CD4-positive, alpha-beta T cell treated with Interleukin-4 for 1 hour (primary cell): ENCODE data around the gene HNRNPA1.
"Not testable (repeated sequence)": the region's sequence is repeated elsewhere in the genome, so short reads cannot be mapped to it uniquely, and the experiment has no call there.

ENCODE experiments used
- DNase-seq, 2 donors: peaks; one replicate each; pipeline ENCODE4 v3.0.0-alpha.2; 2020 to 2022

Gene HNRNPA1

DNA sequence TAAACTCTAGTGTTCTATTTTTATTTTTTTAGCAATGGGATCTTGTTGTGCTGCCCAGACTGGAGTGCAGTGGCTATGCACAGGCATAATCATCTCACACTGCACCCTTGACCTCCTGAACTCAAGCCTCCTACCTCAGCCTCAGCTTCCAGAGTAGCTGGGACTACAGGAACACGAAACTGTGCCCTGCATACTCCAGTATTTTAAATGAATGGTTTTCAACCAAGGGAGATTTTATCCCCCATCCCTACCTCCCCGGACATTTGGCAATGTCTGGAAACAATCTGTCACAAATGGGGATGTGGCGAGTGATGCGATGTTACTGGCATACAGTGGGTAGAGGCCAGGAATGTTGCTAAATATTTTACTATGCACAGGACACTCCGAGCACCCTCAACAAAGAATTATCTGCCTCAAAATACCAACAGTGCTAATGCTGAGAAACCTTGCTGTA is 2.7 kb upstream of the HNRNPA1 start:
- no peak for DNase-seq

DNA sequence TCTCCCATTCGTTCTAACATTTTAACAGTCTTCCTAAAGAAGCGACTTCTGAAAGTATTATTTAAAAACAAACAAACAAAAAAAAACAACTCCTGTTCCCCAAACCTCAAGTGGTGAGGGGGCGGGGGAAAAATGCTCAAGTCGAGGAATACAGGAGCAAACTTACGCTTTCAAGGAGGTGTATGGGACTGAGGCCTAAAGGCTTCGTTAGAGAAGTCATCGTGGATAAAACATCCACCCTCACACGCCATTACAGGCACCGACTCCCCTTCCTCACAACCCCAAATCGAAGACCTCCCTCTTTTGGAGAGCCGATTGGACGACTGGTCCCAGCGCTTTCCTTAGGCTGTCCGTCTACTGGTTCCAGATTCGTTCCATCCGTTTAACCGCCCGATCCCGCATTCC is 1.3 kb upstream of the HNRNPA1 start:
- DNase-seq: no peak

DNA sequence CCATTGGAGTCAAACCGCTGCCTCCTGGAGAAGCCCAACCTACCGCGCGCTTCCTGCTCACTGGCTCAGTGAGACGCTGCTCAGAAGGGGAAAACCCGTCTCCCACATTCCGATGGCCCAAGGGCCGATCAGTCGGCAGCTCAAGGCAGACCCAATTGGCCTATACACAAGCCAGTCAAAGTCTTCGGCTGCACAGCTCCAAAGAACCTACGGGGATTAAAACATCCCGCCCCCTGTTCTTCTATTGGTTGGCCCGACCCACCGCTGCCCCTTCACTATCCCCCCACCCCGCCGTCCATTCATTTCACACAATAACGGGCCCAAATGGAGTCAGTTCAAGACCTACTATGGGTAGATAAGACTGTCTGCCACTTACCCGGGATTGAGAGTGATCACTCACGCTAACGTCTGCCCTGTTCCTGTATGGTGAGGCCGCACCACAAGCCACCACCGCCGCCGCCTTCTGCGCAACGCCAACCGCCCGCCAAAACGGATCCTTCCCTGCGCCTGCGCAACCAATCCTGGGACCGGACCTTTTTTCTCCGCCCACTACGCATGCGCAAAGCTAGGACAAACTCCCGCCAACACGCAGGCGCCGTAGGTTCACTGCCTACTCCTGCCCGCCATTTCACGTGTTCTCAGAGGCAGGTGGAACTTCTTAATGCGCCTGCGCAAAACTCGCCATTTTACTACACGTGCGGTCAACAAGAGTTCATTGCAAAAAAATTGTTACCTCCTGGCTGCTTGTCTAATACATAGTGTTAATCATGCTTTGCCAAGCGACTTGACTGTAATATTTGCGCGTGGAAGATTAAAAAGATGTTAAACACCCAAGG is 676 bp upstream of the HNRNPA1 start, which contains the start of gene CBX5:
Gene CBX5 (minus strand): TSS at position 491 of the 836 bp plus-strand sequence. CDS start 22,472 bp downstream, outside the sequence.
- DNase-seq: peak; percentile 100

DNA sequence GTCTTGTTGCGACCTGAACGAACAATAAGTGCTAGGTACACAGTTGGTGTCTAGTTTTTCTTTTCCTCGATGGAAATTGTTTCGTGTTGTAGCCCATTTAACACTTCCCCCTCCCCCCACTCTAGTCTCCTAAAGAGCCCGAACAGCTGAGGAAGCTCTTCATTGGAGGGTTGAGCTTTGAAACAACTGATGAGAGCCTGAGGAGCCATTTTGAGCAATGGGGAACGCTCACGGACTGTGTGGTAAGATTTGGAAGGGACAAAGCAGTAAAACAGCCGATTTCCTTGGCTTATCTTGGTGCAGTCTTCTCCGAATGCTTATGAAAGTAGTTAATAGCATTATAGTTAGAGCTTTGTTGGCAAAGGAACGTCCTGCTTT is 724 bp downstream of the HNRNPA1 start:
- not testable (repeated sequence) for DNase-seq

DNA sequence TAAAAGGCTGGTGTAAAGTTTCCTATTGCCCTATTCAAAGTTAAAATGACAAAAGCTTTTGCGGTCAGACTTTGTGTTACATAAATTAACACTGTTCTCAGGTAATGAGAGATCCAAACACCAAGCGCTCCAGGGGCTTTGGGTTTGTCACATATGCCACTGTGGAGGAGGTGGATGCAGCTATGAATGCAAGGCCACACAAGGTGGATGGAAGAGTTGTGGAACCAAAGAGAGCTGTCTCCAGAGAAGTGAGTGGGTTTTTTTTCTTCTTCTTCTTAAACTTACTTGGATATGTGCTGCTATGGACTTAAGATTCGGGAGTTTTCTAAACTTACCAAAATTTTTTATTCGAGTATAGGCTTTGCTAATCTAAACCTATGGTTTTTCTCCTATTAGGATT is 1.2 kb downstream of the HNRNPA1 start:
- DNase-seq: not testable (repeated sequence)

DNA sequence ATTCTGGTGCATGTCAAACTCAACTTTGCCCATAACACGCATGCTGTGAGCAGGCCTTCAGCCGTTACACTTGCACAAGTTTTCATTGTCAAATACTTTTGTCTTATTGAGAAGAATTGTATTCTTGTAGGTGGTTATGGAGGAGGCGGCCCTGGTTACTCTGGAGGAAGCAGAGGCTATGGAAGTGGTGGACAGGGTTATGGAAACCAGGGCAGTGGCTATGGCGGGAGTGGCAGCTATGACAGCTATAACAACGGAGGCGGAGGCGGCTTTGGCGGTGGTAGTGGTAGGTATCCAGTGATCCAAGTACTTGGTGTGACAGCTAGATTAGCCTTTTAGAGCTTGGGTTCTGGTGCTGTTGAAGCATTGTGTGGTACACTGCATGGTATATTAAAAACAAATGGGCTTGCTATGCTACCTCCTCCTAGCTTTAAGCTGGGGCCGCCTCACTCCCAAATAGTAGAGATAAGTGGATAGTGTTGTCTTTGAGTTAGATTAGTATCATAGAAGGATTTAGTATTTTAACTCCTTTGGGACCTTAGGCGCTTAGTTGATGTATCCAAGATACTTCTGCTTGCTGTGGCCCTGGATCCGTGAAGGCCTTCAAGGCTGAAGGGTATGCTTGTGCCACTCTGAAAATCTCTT is 2.5 kb downstream of the HNRNPA1 start:
- no peak for DNase-seq

DNA sequence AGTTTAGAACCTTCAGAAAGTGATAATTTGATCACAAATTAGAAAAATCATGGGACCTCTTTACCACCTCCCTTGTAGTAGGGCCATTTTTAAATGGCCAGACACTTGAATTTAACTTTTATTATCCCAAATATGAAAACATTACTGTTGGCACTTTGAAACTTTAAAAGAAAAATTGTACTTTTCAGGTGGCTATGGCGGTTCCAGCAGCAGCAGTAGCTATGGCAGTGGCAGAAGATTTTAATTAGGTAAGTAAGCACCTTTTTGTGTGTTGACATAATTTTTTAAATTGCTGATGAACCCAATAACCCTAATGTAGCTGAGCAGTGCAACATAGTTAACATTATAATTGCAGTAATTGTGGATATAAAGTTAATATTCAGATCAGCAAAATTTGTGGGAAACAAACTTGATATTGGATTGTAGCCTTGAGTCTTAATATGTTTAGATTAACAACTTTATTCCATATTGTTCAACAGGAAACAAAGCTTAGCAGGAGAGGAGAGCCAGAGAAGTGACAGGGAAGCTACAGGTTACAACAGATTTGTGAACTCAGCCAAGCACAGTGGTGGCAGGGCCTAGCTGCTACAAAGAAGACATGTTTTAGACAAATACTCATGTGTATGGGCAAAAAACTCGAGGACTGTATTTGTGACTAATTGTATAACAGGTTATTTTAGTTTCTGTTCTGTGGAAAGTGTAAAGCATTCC is 3.7 kb downstream of the HNRNPA1 start:
- not testable (repeated sequence) for DNase-seq

DNA sequence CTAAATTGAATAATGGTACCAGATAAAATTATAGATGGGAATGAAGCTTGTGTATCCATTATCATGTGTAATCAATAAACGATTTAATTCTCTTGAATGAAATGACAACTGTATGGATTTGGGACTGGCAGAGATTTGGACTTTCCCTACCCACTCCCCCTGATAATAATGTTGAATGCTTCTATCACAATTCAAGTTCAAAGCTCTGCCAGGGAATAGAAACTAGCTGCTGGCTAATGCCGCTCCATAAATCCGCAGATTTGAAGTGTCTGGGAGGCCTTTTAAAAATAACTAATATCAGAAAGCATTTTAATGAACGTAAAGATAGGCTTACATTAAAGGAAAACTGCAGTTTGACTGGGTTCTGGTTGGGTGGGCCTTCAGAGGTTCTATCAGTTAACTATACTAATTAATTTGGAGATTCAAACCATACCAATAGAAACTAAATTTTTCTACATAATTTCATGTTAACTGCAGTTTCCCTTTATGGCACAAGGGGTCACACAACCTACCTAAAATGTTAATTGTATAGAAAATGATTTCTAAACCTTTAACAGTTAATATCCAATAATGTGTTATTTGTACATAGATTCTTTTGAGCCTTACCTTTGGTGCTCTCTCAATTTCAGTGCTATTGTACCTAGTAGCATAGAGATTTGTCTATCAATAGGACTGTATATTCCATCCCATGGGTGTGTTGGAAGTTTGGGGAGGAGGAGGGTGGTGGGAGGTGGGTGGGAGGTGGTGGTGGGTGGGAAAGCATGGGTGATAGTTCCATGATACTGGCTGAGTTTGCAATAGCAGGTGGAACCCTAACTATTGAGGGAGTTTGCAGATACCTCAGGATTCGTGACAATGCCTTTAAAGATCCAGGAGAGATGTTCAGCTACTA is 4.9 kb downstream of the HNRNPA1 start:
- DNase-seq: no peak

DNA sequence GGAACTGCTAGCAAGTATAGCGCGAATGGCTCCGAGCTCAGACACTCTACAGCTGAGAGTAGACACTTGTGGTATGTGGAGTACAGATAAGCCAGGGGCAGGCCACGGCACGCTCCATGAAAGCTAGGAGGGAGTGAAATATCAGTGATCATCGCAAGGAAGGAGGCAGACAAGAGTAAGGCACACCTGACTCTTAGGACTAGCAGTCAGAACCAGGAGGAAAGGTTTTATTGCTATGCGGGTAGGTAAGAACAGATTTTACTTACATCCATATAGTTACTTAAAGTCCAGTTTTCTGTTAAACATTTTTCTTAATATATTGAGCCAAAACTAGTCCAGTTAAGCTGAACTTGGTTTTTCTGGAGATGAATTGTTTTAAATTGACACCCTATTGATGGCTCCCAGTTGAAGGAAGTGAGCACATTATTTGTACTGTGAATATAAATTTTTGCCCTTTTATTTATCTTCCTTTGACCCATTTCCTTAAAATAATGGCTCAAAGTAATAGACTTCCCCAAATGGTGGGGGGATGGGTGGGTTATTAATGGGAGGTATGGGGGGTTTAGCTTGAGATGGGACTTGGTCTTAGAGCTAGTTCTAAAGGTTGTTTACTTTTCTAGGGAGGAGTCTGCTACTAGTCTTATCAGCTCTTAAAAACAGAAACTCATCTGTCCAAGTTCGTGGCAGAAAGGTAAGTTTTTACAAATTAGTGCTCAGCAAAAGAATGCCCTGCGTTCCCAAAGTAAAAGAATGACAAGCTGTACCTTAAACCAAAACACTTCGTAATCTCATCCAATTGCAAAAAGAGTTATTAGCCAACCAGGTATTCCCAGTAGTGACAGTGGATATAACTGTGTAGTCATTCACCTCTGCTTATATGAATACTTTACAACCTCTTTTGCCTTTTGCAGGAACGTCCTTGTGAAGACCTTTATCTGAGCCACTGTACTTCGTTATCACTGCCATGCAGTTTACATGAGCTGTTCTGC is 5.8 kb downstream of the HNRNPA1 start:
- DNase-seq: no peak

DNA sequence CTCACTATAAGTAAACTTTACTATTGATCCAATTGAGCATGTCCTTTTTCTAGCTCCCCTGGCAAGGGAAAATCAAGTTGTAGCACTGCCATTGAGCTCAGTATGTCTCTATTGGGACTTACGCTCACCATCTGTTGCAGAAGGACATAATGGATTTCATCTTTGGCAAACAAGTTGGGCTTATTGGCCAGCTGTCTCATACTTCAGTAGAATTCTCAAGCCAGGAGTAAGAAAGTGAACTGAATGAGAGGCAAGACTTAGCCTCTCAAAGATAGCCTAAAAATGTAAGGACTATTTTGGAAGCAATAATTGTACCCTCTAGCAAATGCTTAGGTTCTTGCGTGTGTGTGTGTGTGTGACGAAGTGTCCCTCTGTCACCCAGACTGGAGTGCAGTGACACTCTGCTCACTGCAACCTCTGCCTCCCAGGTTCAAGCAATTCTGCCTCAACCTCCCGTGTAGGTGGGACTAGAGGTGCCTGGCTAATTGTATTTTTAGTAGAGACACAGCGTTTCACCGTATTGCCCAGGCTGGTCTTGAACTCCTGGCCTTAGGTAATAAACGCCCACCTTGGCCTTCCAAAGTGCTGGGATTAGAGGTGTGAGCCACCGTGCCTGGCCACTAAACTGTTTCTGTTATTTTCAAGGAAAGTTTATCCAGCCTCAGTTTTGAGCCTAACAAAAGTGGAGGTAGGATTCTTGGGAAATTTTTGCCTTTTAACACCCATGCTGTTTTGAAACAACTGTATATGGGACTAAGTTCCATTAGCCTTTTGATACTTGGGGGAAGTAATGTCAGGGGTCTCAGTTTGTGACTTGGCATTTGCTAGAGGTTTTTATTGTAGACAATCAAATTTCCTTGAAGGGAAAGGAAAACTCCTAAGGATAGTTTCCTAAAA is 7.0 kb downstream of the HNRNPA1 start:
- no peak for DNase-seq

DNA sequence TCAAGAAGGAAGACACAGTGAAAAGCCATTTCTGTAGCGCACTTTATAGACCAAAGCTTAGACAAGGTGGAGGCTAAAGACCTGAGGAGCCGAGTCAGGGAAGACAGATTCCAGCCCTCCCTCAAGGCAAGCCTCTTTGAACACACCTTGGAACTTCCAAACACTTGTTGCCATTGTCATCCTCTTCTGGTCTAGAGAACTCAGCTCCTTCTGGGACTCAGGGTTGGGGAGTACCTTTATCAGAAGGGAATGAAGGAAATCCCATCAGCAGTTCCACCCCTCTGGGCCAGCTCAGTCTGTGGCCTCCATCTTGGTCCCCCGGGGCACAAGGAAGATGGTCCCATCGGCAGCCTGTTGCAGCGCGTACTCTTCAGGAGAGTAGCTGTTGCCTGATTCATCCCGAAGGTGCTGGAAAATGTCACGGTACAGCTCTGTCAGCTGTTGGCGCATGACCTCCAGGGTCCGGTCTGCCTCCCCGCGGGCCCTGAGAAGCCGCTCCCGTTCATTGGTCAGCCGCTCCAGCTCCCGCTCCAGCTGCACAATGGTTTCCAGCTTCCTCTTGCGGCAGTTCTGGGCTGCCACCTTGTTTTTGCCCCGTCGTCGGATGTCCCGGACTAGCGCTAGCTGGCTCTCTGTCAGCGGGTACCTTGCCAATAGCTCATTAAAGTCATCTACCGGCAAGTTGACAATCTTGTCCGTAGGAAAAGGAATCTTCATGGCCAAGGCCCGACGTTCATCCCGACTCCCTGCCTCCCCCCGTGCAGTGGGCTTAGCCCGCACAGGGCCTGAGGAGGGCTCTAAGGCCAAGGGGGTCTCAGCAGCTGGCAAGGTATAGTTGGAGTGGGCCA is 11.8 kb downstream of the HNRNPA1 start:
- DNase-seq: no peak

DNA sequence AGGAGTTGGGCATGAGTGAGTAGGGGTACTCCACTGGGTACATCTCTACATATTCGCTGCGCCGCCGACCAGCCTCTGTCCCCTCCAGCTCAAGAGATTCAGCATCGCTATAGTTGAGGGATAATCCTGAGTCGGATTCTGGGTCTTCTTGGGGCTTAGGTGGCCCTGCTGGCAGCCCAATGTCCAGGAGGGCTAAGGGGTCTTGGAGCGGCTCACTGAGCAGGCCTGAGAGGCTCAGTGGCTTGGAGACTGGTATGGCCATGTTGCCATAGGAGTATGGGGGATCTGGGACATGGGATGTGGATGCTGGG is 12.4 kb downstream of the HNRNPA1 start:
- DNase-seq: no peak

DNA sequence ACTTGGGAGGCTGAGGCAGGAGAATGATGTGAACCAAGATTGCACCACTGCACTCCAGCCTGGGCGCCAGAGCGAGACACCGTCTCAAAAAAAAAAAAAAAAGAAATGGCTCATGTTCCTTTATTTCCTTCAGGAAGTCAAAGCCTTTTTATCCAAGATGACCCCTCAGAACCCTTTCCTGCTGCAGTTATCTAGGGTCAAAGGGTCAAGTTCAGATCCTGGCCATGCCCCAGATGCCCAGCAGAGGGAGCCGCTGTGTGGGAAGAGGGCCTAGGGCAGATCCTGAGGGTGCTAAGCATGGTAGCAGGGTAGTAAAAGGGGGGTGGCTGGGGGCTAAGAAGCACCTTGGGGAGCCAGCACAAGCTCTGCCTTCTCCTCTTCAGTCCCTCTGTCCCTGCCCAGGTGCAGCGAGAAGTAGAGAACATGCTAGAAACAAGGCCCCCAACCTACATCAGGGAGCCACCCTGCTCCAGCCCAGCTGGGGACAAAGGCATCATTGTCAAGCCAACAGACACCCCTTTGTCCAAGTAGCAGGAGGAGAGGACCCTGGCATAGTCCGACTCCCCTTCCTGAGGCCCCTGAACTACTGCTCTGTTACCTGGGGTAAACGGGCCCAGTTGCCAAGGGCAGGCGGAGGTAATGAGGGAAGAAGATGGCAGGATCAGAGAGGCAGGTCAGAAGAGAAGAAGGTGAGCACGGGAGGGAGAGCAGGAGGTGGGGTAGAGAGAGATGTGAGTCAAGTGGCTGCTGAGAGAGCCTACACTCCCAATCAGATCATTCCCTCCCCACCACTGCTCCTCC is 13.8 kb downstream of the HNRNPA1 start:
- peak; percentile 61 to 66 for DNase-seq

DNA sequence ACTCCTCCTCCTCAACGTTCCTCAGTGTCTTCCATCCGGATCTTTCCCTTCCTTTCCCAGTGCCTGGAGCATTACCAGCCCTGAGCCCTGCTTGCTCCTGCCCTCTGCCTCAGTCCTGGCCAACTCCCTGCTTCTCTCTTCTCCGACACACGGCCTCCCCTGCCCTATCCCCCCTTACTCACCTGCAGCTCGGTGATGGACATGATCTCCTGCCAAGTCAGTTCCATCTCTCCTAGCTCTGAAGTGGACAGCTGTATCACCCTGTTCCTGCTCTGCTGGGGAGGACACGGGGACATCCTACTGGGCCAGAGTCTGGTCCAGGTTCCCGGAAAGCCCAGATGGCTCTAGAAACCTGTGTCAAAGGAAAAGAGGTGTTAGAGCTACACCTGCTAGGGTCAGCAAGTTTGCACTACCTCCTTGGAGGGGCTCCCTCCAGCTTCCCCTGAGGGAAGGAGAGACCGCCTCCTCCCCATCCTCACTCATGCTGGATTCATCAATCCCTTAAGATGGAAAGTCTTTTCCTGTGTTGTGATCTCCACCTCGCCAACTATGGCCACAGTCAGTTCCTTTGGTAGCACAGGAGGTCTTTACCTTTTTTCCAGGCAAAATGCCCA is 14.5 kb downstream of the HNRNPA1 start:
- no peak for DNase-seq

DNA sequence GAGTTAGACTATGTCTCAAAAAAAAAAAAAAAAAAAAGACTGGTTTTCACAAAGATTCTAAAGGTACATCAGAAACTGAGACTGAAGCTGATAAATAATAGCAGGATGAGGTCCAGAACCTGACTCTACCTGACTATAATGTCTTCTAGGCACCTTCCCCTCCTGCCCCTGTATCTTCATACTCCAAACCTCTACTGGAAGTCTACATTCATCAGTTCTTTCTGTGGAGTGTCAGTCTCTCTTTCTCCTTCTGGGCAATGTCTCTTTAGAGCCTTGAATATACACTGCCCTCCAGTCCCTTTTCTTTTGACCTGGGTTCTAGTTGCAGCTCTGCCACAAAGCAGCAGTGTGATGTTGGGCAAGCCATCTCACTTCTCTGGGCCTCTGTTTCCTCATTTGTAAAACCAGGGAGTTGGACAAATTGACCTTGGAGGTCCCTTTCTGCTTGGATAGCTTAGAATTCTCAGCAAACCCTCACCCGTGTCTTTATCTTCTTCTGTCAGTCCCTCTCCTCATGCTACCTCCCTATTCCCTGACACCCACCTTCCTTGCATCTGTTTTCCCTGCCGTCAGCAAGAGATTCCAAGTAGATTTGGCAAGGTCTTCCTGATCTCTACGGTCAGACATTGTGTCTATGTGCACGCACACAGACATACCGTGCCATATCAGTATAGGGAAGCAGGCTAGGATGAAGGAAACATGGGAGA is 16.0 kb downstream of the HNRNPA1 start:
- no peak for DNase-seq

DNA sequence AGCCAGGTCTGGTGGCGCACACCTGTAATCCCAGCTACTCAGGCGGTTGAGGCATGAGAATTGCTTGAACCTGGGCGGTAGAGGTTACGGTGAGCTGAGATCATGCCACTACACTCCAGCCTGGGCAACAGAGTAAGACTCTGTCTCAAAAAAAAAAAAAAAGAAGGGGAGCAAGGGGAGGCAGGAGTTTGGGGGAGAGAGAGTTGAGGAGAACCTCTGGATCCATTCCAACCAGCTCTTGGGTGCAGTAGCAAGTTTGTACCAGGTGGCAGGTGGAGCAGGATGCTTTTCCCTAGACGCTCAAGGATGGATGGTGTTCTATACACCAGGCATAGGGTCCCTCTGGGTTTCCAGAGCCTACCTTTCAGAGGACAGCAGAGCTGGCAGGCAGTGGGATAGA is 18.4 kb downstream of the HNRNPA1 start:
- no peak for DNase-seq

DNA sequence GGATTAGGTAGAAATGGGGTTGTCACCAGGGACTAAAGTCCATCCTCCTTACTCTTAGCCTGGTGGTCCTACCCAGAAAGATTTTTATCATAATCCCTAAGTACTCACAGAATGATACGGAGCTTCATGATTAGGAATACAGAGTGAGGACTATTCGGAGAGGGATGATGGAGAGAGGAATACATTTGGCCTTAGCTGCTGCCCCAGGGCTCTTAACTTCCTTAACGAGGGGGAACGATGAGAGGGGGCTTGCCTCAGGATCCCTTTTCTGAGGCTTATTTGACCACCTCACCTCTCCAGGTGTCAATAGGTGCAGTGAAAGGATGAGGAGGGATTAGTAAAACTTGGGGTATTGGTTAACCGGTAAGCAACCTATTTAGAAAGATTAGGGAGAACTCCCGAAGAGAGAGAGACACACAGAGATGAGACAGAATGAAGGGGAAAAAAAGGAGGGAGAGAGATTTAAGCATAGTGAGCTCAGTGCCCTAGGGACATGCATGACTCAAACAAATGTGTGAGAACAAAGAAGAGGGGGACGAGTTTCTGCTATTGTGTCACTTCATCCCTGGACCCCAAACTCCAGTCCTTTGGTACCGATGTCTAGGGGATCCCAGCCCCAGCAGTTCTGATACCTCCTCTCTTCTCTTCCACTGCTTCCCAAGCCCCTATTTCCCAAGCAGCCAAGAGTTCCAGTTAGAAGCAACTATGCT is 19.1 kb downstream of the HNRNPA1 start:
- DNase-seq: no peak
